Measurements from ENCODE around the gene TTLL3.
"Not testable (repeated sequence)": the region's sequence is repeated elsewhere in the genome, so short reads cannot be mapped to it uniquely, and the experiment has no call there.

Gene TTLL3
- total RNA-seq: 12.1 to 25.6 (median 21.4) reads per million in 4 experiments

GRCh38 chr3:9809615-9810432 is at the start of gene TTLL3:
TTLL3 (plus strand) TSS chr3:9810262; CDS start chr3:9810662, 400 bp downstream.
- peak; percentile 23 for DNase-seq

- no peak for DNase-seq
These were observed 49.1 kb upstream of the TTLL3 start for GRCh38 chr3:9760779-9761505.

- DNase-seq: no peak
These were observed 48.1 kb upstream of the TTLL3 start for GRCh38 chr3:9761919-9762318.

- DNase-seq: no peak
These were observed 47.2 kb upstream of the TTLL3 start for GRCh38 chr3:9762871-9763270.

GRCh38 chr3:9765865-9766264 is 44.2 kb upstream of the TTLL3 start:
- DNase-seq: no peak

- DNase-seq: no peak
These were observed 42.6 kb upstream of the TTLL3 start for GRCh38 chr3:9767418-9767817.

GRCh38 chr3:9768141-9768775 is 41.8 kb upstream of the TTLL3 start:
- no peak for DNase-seq

GRCh38 chr3:9769012-9769411 is 41.0 kb upstream of the TTLL3 start:
- no peak for DNase-seq

GRCh38 chr3:9769426-9770275 is 40.4 kb upstream of the TTLL3 start, which contains the start of gene CAMK1:
CAMK1 (minus strand) TSS chr3:9769947; CDS start chr3:9767749, 2,198 bp downstream.
- no peak for DNase-seq

GRCh38 chr3:9770276-9770812 is 39.7 kb upstream of the TTLL3 start:
- DNase-seq: no peak

GRCh38 chr3:9771007-9771406 is 39.1 kb upstream of the TTLL3 start:
- DNase-seq: not testable (repeated sequence)

- no peak for DNase-seq
These were observed 33.0 kb upstream of the TTLL3 start for GRCh38 chr3:9776896-9777693.

- no peak for DNase-seq
These were observed 32.4 kb upstream of the TTLL3 start for GRCh38 chr3:9777694-9778021.

- no peak for DNase-seq
These were observed 31.7 kb upstream of the TTLL3 start for GRCh38 chr3:9778143-9779074.

GRCh38 chr3:9779075-9779593 is 30.9 kb upstream of the TTLL3 start:
- no peak for DNase-seq

GRCh38 chr3:9779721-9780457 is 30.2 kb upstream of the TTLL3 start:
- DNase-seq: no peak

GRCh38 chr3:9780458-9780812 is 29.6 kb upstream of the TTLL3 start:
- no peak for DNase-seq

GRCh38 chr3:9780910-9781309 is 29.2 kb upstream of the TTLL3 start:
- no peak for DNase-seq

- no peak for DNase-seq
These were observed 28.5 kb upstream of the TTLL3 start for GRCh38 chr3:9781551-9781950.
